Epithelial cell of proximal tubule (primary cell): ENCODE measurements around the gene SH3TC1. TPM values are rescaled to one million over a fixed set of nuclear protein-coding genes. Genes with fewer than 3 reads are reported as not detected.

ENCODE experiments used
- total RNA-seq: library from RNA; depleted of rRNA; stranded (reverse); fragments of >200 nt; gene quantifications from 2 replicates; pipeline ENCODE4 v1.2.3, GENCODE V29; 2015

The SH3TC1 gene
- total RNA-seq, 1 donor from 2014 or later, result 8.6 TPM

Other genes starting within 250 kb of the SH3TC1 start
- 1.0 TPM in 1 of 2 replicates, not detected in the other for gene ABLIM2, start 40.5 kb upstream of the SH3TC1 start, total RNA-seq
- gene HTRA3, start 70.5 kb downstream of the SH3TC1 start, total RNA-seq, result 0.80 and 1.2 TPM in 2 replicates
- gene ACOX3, start 241.4 kb downstream of the SH3TC1 start, total RNA-seq, result 10.5 and 16.0 TPM in 2 replicates
- gene TRMT44, start 241.5 kb downstream of the SH3TC1 start, total RNA-seq, result 17.8 and 17.9 TPM in 2 replicates